Measurements from ENCODE around the gene C18orf63.

Gene C18orf63

GRCh38 chr18:74351354-74351753, 35.7 kb downstream of the C18orf63 start:
- H4K20me1 ChIP-seq (ENCODE audit: insufficient read depth, low read length, poor library complexity, severe bottlenecking), result no peaks in the 10 kb centered on the region
- no peaks in the 10 kb centered on the region for H3K9me2 ChIP-seq (replicated peaks; ENCODE audit: low read depth, low read length)
- no peaks in the 10 kb centered on the region for H3F3A ChIP-seq (ENCODE audit: low read depth)
- no peaks in the 10 kb centered on the region for H3K9me3 ChIP-seq (ENCODE audit: insufficient read depth, low read depth, low read length)
- no peaks in the 10 kb centered on the region for H3K79me2 ChIP-seq (ENCODE audit: insufficient read depth, low read length)
- no peak overlapping the region for H3K4me3 ChIP-seq (ENCODE audit: low read length, poor library complexity, severe bottlenecking)
- no peaks in the 10 kb centered on the region for H3K36me3 ChIP-seq (ENCODE audit: insufficient read depth, low read length)
- no peaks in the 10 kb centered on the region for H3K4me1 ChIP-seq (ENCODE audit: insufficient read depth, low read length, poor library complexity, severe bottlenecking)
- H2AFZ ChIP-seq (ENCODE audit: low read length), result no peak overlapping the region
- no peaks in the 10 kb centered on the region for H3K27me3 ChIP-seq (ENCODE audit: insufficient read depth, low read length, poor library complexity, severe bottlenecking)
- TF ChIP-seq CTCF (conservative IDR thresholded peaks at IDR 0.05; ENCODE audit: low read length), result no peak
- TF ChIP-seq EZH2phosphoT487 (IDR thresholded peaks at IDR 0.05; ENCODE audit: borderline replicate concordance), result no peak
- no peak overlapping the region for H3K4me2 ChIP-seq (ENCODE audit: low read depth, low read length, poor library complexity, severe bottlenecking)
- H3K9ac ChIP-seq (ENCODE audit: low read depth, low read length, poor library complexity, severe bottlenecking), result no peak overlapping the region

- H3K36me3 ChIP-seq (ENCODE audit: insufficient read depth, low read length), result no peaks in the 10 kb centered on the region
- no peaks in the 10 kb centered on the region for H3K4me1 ChIP-seq (ENCODE audit: insufficient read depth, low read length, poor library complexity, severe bottlenecking)
- no peak overlapping the region for H3K9ac ChIP-seq (ENCODE audit: low read depth, low read length, poor library complexity, severe bottlenecking)
- H4K20me1 ChIP-seq (ENCODE audit: insufficient read depth, low read length, poor library complexity, severe bottlenecking), result no peaks in the 10 kb centered on the region
- H3K9me2 ChIP-seq (replicated peaks; ENCODE audit: low read depth, low read length), result no peaks in the 10 kb centered on the region
- no peak overlapping the region for H3K4me3 ChIP-seq (ENCODE audit: low read length, poor library complexity, severe bottlenecking)
- H2AFZ ChIP-seq (ENCODE audit: low read length), result no peak overlapping the region
- no peaks in the 10 kb centered on the region for H3K27me3 ChIP-seq (ENCODE audit: insufficient read depth, low read length, poor library complexity, severe bottlenecking)
- TF ChIP-seq EZH2phosphoT487 (IDR thresholded peaks at IDR 0.05; ENCODE audit: borderline replicate concordance) (no peak), CTCF (conservative IDR thresholded peaks at IDR 0.05; ENCODE audit: low read length) (peak; percentile 73)
- no peaks in the 10 kb centered on the region for H3F3A ChIP-seq (ENCODE audit: low read depth)
- no peaks in the 10 kb centered on the region for H3K9me3 ChIP-seq (ENCODE audit: insufficient read depth, low read depth, low read length)
- H3K79me2 ChIP-seq (ENCODE audit: insufficient read depth, low read length), result no peaks in the 10 kb centered on the region
- H3K4me2 ChIP-seq (ENCODE audit: low read depth, low read length, poor library complexity, severe bottlenecking), result no peak overlapping the region
Observed at GRCh38 chr18:74353169-74353775, 37.6 kb downstream of the C18orf63 start.

GRCh38 chr18:74356959-74357358, 41.3 kb downstream of the C18orf63 start:
- TF ChIP-seq CTCF (conservative IDR thresholded peaks at IDR 0.05; ENCODE audit: low read length), result no peak
- Histone ChIP-seq H3K36me3 (ENCODE audit: insufficient read depth, low read length) (no peaks in the 10 kb centered on the region), H3K4me3 (ENCODE audit: low read length, poor library complexity, severe bottlenecking) (no peak overlapping the region), H3K9ac (ENCODE audit: low read depth, low read length, poor library complexity, severe bottlenecking) (no peak overlapping the region), H3K79me2 (ENCODE audit: insufficient read depth, low read length) (no peaks in the 10 kb centered on the region), H3K9me3 (ENCODE audit: insufficient read depth, low read depth, low read length) (no peaks in the 10 kb centered on the region), H3K9me2 (replicated peaks; ENCODE audit: low read depth, low read length) (no peaks in the 10 kb centered on the region), H3K27me3 (ENCODE audit: insufficient read depth, low read length, poor library complexity, severe bottlenecking) (no peaks in the 10 kb centered on the region), H4K20me1 (ENCODE audit: insufficient read depth, low read length, poor library complexity, severe bottlenecking) (no peaks in the 10 kb centered on the region), H3F3A (ENCODE audit: low read depth) (no peaks in the 10 kb centered on the region), H3K4me1 (ENCODE audit: insufficient read depth, low read length, poor library complexity, severe bottlenecking) (no peaks in the 10 kb centered on the region), H3K4me2 (ENCODE audit: low read depth, low read length, poor library complexity, severe bottlenecking) (no peak overlapping the region), H2AFZ (ENCODE audit: low read length) (no peak overlapping the region; the same call in 1 of the 2 replicates)
